Right lobe of liver (tissue), 4 donors: ENCODE results near the gene AHNAK.

Experiments
- POLR2A ChIP-seq: fragments of 450-650 bp; IDR thresholded peaks from one replicate; pipeline ENCODE4 v1.6.1; 2017; ENCODE audit warnings: antibody characterized with exemption, mild to moderate bottlenecking
- TF ChIP-seq, protein P1 (sequence below), 4 donors: fragments of 200-600 bp in 3 of 4; fragments of 450-650 bp in 1 of 4; IDR thresholded peaks; one replicate each; pipeline versions ENCODE4 v1.5.1 to v1.8.0; 2016 to 2022; ENCODE audit warnings: antibody characterized with exemption in 4 of 4, mild to moderate bottlenecking in 2 of 4
- donor health status: DM: no; HTN: no; CAD: no.
- donor health status: DM: no; HTN: no; CAD: no.
- donor health status: DM: no; HTN: yes; CAD: no.

GRCh38 chr11:62491571-62492329 lies 54.9 kb downstream of the AHNAK start:
- TF ChIP-seq, protein P1, sequence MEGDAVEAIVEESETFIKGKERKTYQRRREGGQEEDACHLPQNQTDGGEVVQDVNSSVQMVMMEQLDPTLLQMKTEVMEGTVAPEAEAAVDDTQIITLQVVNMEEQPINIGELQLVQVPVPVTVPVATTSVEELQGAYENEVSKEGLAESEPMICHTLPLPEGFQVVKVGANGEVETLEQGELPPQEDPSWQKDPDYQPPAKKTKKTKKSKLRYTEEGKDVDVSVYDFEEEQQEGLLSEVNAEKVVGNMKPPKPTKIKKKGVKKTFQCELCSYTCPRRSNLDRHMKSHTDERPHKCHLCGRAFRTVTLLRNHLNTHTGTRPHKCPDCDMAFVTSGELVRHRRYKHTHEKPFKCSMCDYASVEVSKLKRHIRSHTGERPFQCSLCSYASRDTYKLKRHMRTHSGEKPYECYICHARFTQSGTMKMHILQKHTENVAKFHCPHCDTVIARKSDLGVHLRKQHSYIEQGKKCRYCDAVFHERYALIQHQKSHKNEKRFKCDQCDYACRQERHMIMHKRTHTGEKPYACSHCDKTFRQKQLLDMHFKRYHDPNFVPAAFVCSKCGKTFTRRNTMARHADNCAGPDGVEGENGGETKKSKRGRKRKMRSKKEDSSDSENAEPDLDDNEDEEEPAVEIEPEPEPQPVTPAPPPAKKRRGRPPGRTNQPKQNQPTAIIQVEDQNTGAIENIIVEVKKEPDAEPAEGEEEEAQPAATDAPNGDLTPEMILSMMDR (IDR thresholded peaks at IDR 0.05) = no peak
- TF ChIP-seq POLR2A = no peak
